GM18508 (cell line): Measurements from ENCODE around the gene RNF41.

Source experiments
- ATAC-seq: cut with Tn5 transposase; IDR thresholded peaks from one replicate; pipeline ENCODE4 v1.9.1; 2021; ENCODE audit warnings: moderate number of reproducible peaks; ENCODE audit not compliant: insufficient read depth, unreplicated experiment

The RNF41 gene

GRCh38 chr12:56247923-56248322 is 26.2 kb upstream of the RNF41 start:
- no peak for ATAC-seq

GRCh38 chr12:56244494-56244893 is 22.8 kb upstream of the RNF41 start:
- no peak for ATAC-seq

- no peak for ATAC-seq
Observed at GRCh38 chr12:56243731-56244181, 22.0 kb upstream of the RNF41 start.

- no peak for ATAC-seq
Observed at GRCh38 chr12:56242986-56243385, 21.3 kb upstream of the RNF41 start.

GRCh38 chr12:56241424-56242303 is 19.9 kb upstream of the RNF41 start:
- no peak for ATAC-seq

GRCh38 chr12:56237552-56237951 is 15.8 kb upstream of the RNF41 start:
- ATAC-seq = no peak

GRCh38 chr12:56236985-56237384 is 15.3 kb upstream of the RNF41 start:
- no peak for ATAC-seq

GRCh38 chr12:56236091-56236490 is 14.4 kb upstream of the RNF41 start:
- no peak for ATAC-seq

GRCh38 chr12:56234746-56235436 is 13.2 kb upstream of the RNF41 start:
- no peak for ATAC-seq

GRCh38 chr12:56231184-56231582 is 9.5 kb upstream of the RNF41 start:
- no peak for ATAC-seq

- no peak for ATAC-seq
Observed at GRCh38 chr12:56230432-56231183, 8.9 kb upstream of the RNF41 start.

- no peak for ATAC-seq
Observed at GRCh38 chr12:56229916-56230431, 8.3 kb upstream of the RNF41 start, which contains the start of gene SLC39A5. Gene SLC39A5, plus strand, starts transcription at chr12:56230051. Its CDS starts 1,224 bp downstream, at chr12:56231275.

GRCh38 chr12:56229082-56229481 is 7.4 kb upstream of the RNF41 start:
- no peak for ATAC-seq

- no peak for ATAC-seq
Observed at GRCh38 chr12:56224954-56225353, 3.2 kb upstream of the RNF41 start.

- peak; percentile 42 for ATAC-seq
Observed at GRCh38 chr12:56224102-56224701, 2.5 kb upstream of the RNF41 start, which contains the start of gene NABP2. Gene NABP2, plus strand, starts transcription at chr12:56224342. Its CDS starts 515 bp downstream, at chr12:56224857.

GRCh38 chr12:56223571-56224101 is 1.9 kb upstream of the RNF41 start:
- ATAC-seq = no peak

GRCh38 chr12:56222531-56222895 is 791 bp upstream of the RNF41 start:
- ATAC-seq = no peak

- ATAC-seq = peak; percentile 8
Observed at GRCh38 chr12:56221232-56221756, 428 bp downstream of the RNF41 start.

- ATAC-seq = no peak
Observed at GRCh38 chr12:56220611-56221231, 1.0 kb downstream of the RNF41 start.
